Mesenteric fat pad (tissue), 1 donor: ENCODE data around the gene SAMD1. TPM values are rescaled to one million over a fixed set of nuclear protein-coding genes. Genes with fewer than 3 reads are reported as not detected.

Source experiments
- DNase-seq: peaks from one replicate; pipeline ENCODE4 v3.0.0-alpha.2; 2020; ENCODE audit warnings: low spot score
- total RNA-seq: library from RNA; stranded (reverse); fragmentation: NEBNext Ultra II Directional; extraction: Animal tissue kit (Norgen Biotek cat#: 25700); gene quantifications from one replicate; pipeline ENCODE4 v1.2.1, GENCODE V29; 2021
- donor health status: DM: yes; HTN: yes; CAD: no.

Gene SAMD1
- total RNA-seq, 1 donor from 2014 or later = 32.3 TPM

DNA sequence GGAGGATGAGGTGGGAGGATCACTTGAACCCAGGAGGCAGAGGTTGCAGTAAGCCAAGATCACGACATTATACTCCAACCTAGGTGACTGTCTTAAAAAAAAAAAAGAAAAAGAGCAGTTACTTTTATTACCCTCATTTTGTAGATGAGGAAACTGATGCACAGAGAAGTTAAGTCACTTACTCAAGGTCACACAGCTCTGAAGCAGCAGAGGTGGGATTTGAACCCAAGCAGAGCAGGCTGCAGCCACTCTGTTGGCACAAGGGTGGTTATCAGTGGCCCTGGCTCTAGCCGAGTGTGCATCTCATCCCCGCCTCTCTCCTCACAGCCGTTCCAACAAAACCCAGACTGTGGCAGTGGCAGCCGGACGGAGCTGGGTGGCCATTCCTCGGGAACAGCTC lies 51.4 kb downstream of the SAMD1 start:
- no peak for DNase-seq

Other genes starting within 250 kb of the SAMD1 start
- gene NANOS3, start 213.6 kb downstream of the SAMD1 start, total RNA-seq = not detected
- 0.67 TPM for gene BRME1, start 184.6 kb downstream of the SAMD1 start, total RNA-seq
- gene CC2D1A, start 184.6 kb downstream of the SAMD1 start, total RNA-seq = 30.2 TPM
- gene PODNL1, start 152.3 kb downstream of the SAMD1 start, total RNA-seq = 0.93 TPM
- 17.5 TPM for gene DCAF15, start 138.2 kb downstream of the SAMD1 start, total RNA-seq
- gene RFX1, start 84.4 kb downstream of the SAMD1 start, total RNA-seq = 12.2 TPM
- not detected for gene RLN3, start 62.6 kb downstream of the SAMD1 start, total RNA-seq
- gene IL27RA, start 59.0 kb downstream of the SAMD1 start, total RNA-seq = 8.5 TPM
- gene PALM3, start 28.7 kb downstream of the SAMD1 start, total RNA-seq = not detected
- 1.7 TPM for gene MISP3, start 18.0 kb downstream of the SAMD1 start, total RNA-seq
- gene C19orf67, start 5.0 kb downstream of the SAMD1 start, total RNA-seq = not detected
- 160 TPM for gene PRKACA, start 27.0 kb upstream of the SAMD1 start, total RNA-seq
- 0.87 TPM for gene ASF1B, start 45.8 kb upstream of the SAMD1 start, total RNA-seq
- gene ADGRL1, start 115.4 kb upstream of the SAMD1 start, total RNA-seq = 27.1 TPM